Skeletal muscle satellite cell (primary cell): ENCODE data around the gene SUDS3.

Source experiments
- H3K27me3 ChIP-seq: 2 replicates; pipeline ENCODE4 v1.7.0; 2013; ENCODE audit warnings: low read length; ENCODE audit not compliant: control insufficient read depth, insufficient read depth
- H3K36me3 ChIP-seq: 2 replicates; pipeline ENCODE4 v1.7.0; 2013; ENCODE audit warnings: mild to moderate bottlenecking, control low read depth, low read length; ENCODE audit not compliant: insufficient read depth
- H3K4me1 ChIP-seq: 2 replicates; pipeline ENCODE4 v1.7.0; 2013; ENCODE audit warnings: low read length; ENCODE audit not compliant: control insufficient read depth, insufficient read depth
- H3K4me2 ChIP-seq: 2 replicates; pipeline ENCODE4 v1.7.0; 2013; ENCODE audit warnings: mild to moderate bottlenecking, low read length
- H3K4me3 ChIP-seq: 2 replicates; pipeline ENCODE4 v1.7.0; 2013; ENCODE audit warnings: low read length
- H3K9ac ChIP-seq: 2 replicates; pipeline ENCODE4 v1.7.0; 2013; ENCODE audit warnings: mild to moderate bottlenecking, low read depth, low read length, moderate library complexity
- H3K9me3 ChIP-seq: replicated peaks from 2 replicates; pipeline ENCODE4 v1.7.0; 2013; ENCODE audit warnings: mild to moderate bottlenecking, control low read depth, low read length

The SUDS3 gene

DNA sequence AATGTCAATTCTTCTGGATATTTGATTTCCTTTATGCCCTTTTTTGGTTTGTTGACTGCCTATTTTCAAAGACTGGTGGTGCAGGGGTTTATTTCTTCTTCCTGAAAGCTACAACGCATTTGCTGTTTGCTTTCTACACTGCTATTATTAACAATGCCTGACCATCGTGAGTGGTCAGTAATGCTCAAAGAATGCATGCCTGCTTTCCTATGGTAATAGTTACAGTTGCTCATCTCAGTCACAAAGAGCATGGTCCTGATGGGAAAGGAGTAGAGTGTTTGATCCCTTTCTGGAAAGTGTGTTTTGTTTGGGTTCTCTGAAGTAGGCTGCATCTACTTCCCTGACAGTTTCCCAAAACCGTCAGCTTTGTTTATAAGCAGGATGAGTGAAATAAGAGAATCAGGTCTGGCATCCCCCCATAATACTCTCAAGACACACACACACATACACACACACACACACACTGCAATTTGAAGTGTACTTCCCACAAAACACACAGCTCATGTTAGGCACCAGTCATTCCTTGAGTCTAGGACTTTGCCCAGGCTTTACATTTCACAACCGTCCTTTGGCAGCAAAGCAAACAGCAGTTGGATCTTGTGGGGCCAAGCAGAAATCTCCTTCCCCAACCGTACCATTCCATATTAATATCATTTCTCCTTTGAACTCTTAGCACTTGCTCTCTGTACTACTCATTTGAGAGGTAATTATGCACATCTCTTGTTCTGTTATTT, 56.6 kb downstream of the SUDS3 start:
- Histone ChIP-seq H3K4me3 (no peak overlapping the region), H3K4me2 (no peak overlapping the region), H3K4me1 (peaks cover 34% of the 10 kb centered on the region), H3K36me3 (no peaks in the 10 kb centered on the region), H3K9me3 (no peaks in the 10 kb centered on the region), H3K9ac (no peak overlapping the region), H3K27me3 (no peaks in the 10 kb centered on the region)

DNA sequence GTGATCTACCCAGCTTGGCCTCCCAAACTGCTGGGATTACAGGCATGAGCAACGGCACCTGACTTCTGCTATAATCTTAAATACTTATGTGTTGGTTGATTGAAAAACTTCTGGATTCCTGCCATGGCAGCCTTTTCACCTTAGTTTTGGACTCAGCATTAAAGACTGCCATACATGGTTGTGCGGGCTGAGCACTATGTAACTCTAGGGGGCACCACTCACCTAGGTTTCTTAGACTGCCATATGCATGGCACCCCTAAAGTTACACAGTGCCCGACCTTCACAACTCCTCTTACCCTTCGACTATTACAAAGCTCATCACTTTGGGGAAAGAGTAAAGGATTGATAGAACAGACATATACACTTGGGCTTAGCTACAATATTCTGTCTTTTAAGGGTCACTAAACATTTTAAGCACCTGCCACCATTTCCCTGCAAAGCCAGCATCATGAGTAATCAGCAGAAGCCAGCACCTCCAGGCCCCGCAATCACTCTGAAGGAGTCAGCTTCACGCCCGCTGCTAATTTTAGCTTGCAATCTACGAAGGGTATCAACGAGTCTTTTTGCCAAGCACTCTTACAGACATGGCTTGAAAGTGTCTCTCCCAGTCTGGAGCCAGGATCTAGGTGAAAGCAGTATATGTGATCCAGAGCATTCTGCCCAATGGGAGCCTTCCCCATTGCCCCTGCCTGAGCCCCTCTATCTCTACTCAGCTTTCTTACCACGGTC, 59.8 kb downstream of the SUDS3 start:
- Histone ChIP-seq H3K9ac (peak overlapping the region; percentile 14), H3K4me1 (peaks cover 31% of the 10 kb centered on the region), H3K27me3 (no peaks in the 10 kb centered on the region), H3K4me2 (peak overlapping the region; percentile 36), H3K9me3 (no peaks in the 10 kb centered on the region), H3K36me3 (no peaks in the 10 kb centered on the region), H3K4me3 (no peak overlapping the region)

- H3K9ac ChIP-seq = no peak overlapping the region
- H3K9me3 ChIP-seq = no peaks in the 10 kb centered on the region
- no peak overlapping the region for H3K4me3 ChIP-seq
- no peaks in the 10 kb centered on the region for H3K27me3 ChIP-seq
- H3K36me3 ChIP-seq = no peaks in the 10 kb centered on the region
- peaks cover 31% of the 10 kb centered on the region for H3K4me1 ChIP-seq
- peak overlapping the region; percentile 36 for H3K4me2 ChIP-seq
Observed at GRCh38 chr12:118436986-118437385, 60.6 kb downstream of the SUDS3 start.

GRCh38 chr12:118439068-118439467, 62.7 kb downstream of the SUDS3 start:
- H3K36me3 ChIP-seq = no peaks in the 10 kb centered on the region
- no peak overlapping the region for H3K9ac ChIP-seq
- no peaks in the 10 kb centered on the region for H3K27me3 ChIP-seq
- no peak overlapping the region for H3K4me3 ChIP-seq
- H3K4me1 ChIP-seq = peaks cover 22% of the 10 kb centered on the region
- H3K4me2 ChIP-seq = no peak overlapping the region
- H3K9me3 ChIP-seq = no peaks in the 10 kb centered on the region

- Histone ChIP-seq H3K27me3 (no peaks in the 10 kb centered on the region), H3K4me2 (no peak overlapping the region), H3K9ac (no peak overlapping the region), H3K4me1 (no peaks in the 10 kb centered on the region), H3K4me3 (no peak overlapping the region), H3K36me3 (no peaks in the 10 kb centered on the region), H3K9me3 (no peaks in the 10 kb centered on the region)
Observed at GRCh38 chr12:118446247-118446646, 69.9 kb downstream of the SUDS3 start.

DNA sequence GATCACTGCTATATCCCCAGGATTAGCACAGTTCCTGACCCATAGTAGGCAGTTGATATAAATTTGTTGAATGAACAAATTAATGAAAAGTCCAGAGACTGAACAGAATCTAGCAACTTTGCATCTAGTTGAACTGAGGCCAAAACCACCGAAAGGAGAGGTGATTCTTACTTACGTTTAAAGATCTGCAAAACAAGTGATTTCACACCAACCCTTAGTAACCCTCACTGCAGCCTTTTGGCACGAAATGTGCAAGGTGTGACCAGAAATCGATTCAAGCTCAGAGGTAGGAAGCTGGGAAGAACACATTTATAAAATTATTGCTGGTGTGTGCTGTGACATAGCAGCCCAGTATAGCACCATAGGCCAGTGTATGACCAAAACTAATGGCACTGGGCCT, 70.8 kb downstream of the SUDS3 start:
- no peak overlapping the region for H3K9ac ChIP-seq
- no peaks in the 10 kb centered on the region for H3K36me3 ChIP-seq
- H3K27me3 ChIP-seq = no peaks in the 10 kb centered on the region
- H3K4me2 ChIP-seq = no peak overlapping the region
- no peak overlapping the region for H3K4me3 ChIP-seq
- no peaks in the 10 kb centered on the region for H3K4me1 ChIP-seq
- no peaks in the 10 kb centered on the region for H3K9me3 ChIP-seq

GRCh38 chr12:118448341-118448740, 72.0 kb downstream of the SUDS3 start:
- Histone ChIP-seq H3K4me1 (no peaks in the 10 kb centered on the region), H3K4me3 (no peak overlapping the region), H3K9me3 (no peaks in the 10 kb centered on the region), H3K4me2 (no peak overlapping the region), H3K9ac (no peak overlapping the region), H3K36me3 (no peaks in the 10 kb centered on the region), H3K27me3 (no peaks in the 10 kb centered on the region)

DNA sequence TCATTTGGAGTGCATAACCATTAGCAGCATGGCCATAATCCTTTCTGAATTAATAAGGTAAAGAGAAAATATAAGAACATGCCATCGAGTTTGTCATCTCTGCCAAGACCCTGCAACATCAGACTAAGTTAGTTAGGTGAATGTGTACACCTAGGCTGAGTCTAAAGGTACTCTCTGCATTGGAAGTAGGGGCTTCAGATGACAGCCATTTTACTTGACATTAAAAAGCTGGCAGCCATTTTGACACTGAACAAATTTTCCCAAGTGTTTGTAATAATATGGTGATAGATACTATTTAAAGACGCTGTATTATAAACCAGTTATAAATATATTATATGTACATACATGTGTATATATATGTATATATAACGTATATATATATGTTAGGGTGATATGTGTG, 79.0 kb downstream of the SUDS3 start:
- Histone ChIP-seq H3K4me1 (no peaks in the 10 kb centered on the region), H3K9me3 (no peaks in the 10 kb centered on the region)

DNA sequence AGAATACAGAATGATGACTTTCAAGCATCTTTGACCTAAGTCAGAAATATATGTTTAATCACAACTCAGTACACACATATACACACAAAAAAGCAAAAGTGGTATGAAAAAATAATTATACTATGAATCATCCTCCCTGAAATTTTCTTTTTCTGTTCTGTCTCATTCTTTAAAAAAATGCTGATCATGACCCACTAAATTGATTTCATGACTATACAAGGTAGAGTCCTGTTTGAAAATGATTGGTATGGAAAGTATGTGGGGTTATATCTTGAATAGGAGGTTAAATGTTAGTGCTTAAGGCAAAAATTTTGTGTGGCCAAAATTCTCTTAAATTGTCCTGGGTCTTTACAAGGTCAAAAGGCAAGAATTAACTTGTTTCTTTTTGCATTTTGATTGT, 80.4 kb downstream of the SUDS3 start:
- no peaks in the 10 kb centered on the region for H3K9me3 ChIP-seq

More for the DNA sequence above, 79.0 kb downstream of the SUDS3 start:
- Histone ChIP-seq H3K4me3 (no peak overlapping the region), H3K27me3 (no peaks in the 10 kb centered on the region), H3K9ac (no peak overlapping the region), H3K4me2 (no peak overlapping the region), H3K36me3 (no peaks in the 10 kb centered on the region)

GRCh38 chr12:118459110-118459509, 82.8 kb downstream of the SUDS3 start:
- H3K4me2 ChIP-seq = no peak overlapping the region
- no peaks in the 10 kb centered on the region for H3K4me1 ChIP-seq
- H3K4me3 ChIP-seq = no peak overlapping the region
- no peak overlapping the region for H3K9ac ChIP-seq
- H3K9me3 ChIP-seq = no peaks in the 10 kb centered on the region
- no peaks in the 10 kb centered on the region for H3K36me3 ChIP-seq
- H3K27me3 ChIP-seq = no peaks in the 10 kb centered on the region

More for the DNA sequence above, 80.4 kb downstream of the SUDS3 start:
- Histone ChIP-seq H3K36me3 (no peaks in the 10 kb centered on the region), H3K27me3 (no peaks in the 10 kb centered on the region), H3K9ac (no peak overlapping the region), H3K4me3 (no peak overlapping the region), H3K4me2 (no peak overlapping the region), H3K4me1 (no peaks in the 10 kb centered on the region)

GRCh38 chr12:118463677-118464076, 87.3 kb downstream of the SUDS3 start:
- H3K4me1 ChIP-seq = no peaks in the 10 kb centered on the region
- no peaks in the 10 kb centered on the region for H3K9me3 ChIP-seq
- H3K27me3 ChIP-seq = no peaks in the 10 kb centered on the region
- no peak overlapping the region for H3K9ac ChIP-seq
- H3K36me3 ChIP-seq = no peaks in the 10 kb centered on the region
- H3K4me2 ChIP-seq = no peak overlapping the region
- no peak overlapping the region for H3K4me3 ChIP-seq

DNA sequence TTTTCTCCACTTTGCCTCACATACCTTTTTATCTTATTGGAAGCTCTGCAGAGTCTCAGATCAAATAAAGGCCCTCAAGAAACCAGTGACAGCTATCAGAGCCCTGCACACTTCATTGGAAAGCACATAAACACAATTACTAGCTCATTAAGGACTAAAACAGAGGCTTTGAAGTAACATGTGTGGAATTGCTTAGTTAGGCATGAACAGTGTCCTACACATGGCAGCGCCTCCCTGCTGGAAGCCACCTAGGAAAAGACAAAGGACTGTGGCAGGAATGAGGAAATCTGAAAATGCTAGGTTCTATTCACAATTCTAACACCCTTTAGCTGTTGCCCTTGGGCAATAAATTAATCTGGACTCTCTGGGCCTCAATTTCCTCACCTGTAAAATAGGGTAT, 89.4 kb downstream of the SUDS3 start:
- Histone ChIP-seq H3K4me1 (no peaks in the 10 kb centered on the region), H3K4me2 (no peak overlapping the region), H3K9ac (no peak overlapping the region), H3K4me3 (no peak overlapping the region), H3K27me3 (no peaks in the 10 kb centered on the region), H3K9me3 (no peaks in the 10 kb centered on the region), H3K36me3 (no peaks in the 10 kb centered on the region)
